D341Med (cell line): ENCODE results near the gene MRPS16.

Experiments used
- DNase-seq: peaks from one replicate; pipeline ENCODE4 v3.0.0; 2012; ENCODE audit warnings: low spot score

The MRPS16 gene

GRCh38 chr10:73239908-73240307 lies 12.5 kb downstream of the MRPS16 start:
- no peak for DNase-seq

GRCh38 chr10:73238990-73239566 lies 13.4 kb downstream of the MRPS16 start:
- no peak for DNase-seq

GRCh38 chr10:73234695-73235094 lies 17.7 kb downstream of the MRPS16 start:
- no peak for DNase-seq

- no peak for DNase-seq
Observed at GRCh38 chr10:73233883-73234282, 18.6 kb downstream of the MRPS16 start.

GRCh38 chr10:73232887-73233286 lies 19.6 kb downstream of the MRPS16 start:
- peak; percentile 28 for DNase-seq

- no peak for DNase-seq
Observed at GRCh38 chr10:73229567-73229966, 22.9 kb downstream of the MRPS16 start.

GRCh38 chr10:73228247-73228646 lies 24.2 kb downstream of the MRPS16 start:
- no peak for DNase-seq

DNA sequence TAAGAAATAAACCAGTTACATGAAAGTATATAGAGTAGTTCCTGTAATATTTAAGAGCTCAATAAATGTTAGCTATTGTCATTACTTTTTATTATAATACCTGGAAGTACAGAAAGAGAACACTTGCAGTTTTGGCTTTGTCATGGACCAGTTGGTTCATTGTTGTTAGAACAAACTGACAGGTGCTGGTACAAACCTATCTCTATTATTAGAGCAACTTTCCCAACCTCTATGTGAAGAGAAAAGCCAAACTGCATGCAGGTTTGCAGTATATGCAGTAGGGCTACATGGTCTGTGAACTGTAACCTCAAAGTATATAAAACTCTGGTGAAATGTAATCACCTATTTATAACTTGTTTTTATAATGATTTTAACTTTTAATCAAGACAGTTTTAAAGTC lies 25.8 kb downstream of the MRPS16 start:
- DNase-seq: no peak

- no peak for DNase-seq
Observed at GRCh38 chr10:73225518-73225917, 26.9 kb downstream of the MRPS16 start.

GRCh38 chr10:73220989-73221388 lies 31.5 kb downstream of the MRPS16 start:
- no peak for DNase-seq

DNA sequence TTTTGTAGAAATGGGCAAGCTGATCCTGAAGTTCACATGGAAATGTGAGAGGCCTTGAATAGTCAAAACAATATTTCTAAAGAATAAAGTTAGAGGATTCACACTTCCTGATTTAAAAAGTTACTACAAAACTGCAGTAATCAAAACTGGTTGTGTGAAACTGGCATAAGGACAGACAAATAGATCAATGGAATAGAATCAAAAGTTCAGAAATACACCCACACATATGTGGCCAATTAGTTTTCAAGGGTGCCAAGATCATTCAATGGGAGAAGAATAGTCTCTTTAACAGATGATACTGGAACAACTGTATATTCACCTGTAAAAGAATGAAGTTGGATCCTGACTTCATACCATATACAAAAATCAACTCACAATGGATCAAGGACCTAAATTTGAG lies 33.1 kb downstream of the MRPS16 start:
- DNase-seq: no peak

- DNase-seq: peak; percentile 39
Observed at GRCh38 chr10:73218431-73219191, 33.8 kb downstream of the MRPS16 start.

DNA sequence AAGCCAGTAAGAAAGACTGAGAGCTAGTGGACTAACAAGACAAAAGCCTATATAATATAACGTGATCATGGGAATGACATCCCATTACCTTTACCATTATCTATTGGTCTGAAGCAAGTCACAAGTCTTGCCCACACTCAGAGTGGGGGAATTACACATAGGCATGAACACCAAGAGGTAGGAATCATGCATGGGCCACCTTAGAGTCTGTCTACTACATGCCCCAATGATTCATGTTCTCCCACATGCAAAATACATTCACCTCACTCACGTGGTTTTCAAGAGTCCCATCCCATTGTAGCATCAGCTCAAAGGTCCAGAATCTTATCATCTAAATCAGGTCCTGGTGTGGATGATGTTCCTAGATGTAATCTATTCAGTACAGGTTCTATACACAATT lies 34.8 kb downstream of the MRPS16 start:
- DNase-seq: no peak

DNA sequence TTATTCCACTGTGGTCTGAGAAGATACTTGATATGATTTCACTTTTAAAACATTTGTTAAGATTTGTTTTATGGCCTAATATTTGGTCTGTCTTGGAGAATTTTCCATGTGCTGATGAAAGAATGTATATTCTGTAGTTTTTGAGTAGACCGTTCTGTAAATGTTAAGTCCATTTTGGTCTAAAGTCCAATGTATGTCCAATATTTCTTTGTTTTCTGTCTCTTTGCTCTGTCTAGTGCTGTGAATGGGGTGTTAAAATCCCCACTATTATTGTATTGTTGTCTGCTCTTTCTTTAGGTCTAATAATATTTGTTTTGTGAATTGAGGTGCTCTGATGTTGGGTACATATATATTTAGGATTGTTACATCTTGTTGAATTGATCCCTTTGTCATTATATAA lies 36.7 kb downstream of the MRPS16 start:
- no peak for DNase-seq

- DNase-seq: no peak
Observed at GRCh38 chr10:73211106-73211811, 41.2 kb downstream of the MRPS16 start.

DNA sequence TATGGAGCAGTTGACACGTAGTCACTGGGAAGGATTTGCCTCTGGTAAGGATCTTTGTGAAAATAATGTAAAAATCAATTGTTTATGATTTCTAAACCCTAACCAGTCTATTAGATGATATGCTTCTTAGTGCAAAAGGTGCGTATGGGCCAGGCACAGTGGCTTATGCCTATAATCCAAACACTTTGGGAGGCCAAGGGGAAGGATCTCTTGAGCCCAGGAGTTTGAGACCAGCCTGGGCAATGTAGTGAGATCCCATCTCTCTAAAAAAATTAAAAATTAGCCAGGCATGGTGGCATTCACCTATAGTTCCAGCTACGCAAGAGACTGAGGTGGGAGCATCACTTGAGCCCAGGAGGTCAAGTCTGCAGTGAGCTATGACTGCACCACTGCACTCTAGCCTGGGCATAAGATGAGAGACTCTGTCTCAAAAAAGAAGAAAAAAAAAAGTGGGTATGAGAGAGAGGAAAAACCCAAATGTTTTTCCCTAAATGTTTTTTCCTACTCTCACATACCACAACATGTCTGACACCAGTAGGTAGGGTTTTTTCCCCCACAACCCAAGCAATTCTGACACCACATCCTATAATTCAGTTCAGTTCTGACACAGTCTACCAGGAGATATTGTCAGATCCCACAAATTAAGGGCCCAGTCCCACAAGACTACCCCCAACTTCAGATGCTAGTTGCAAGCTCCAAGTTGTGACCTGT lies 41.9 kb downstream of the MRPS16 start:
- no peak for DNase-seq

- DNase-seq: no peak
Observed at GRCh38 chr10:73209705-73210104, 42.7 kb downstream of the MRPS16 start.

DNA sequence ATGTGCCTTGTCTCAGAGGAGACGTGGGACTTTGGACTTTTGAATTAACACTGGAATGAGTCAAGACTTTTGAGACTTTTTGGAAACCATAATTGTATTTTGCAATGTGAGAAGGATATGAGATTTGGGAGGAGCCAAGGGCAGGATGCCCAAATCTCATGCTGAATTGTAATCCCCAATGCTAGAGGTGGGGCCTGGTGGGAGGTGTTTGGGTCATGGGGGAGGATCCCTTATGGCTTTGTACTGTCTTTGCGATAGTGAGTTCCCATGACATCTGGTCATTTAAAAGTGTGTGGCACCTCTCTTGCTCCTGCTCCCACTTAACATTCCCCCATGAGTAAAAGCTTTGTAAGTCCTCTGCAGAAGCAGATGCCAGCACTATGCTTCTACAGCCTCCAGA lies 44.6 kb downstream of the MRPS16 start:
- DNase-seq: no peak

DNA sequence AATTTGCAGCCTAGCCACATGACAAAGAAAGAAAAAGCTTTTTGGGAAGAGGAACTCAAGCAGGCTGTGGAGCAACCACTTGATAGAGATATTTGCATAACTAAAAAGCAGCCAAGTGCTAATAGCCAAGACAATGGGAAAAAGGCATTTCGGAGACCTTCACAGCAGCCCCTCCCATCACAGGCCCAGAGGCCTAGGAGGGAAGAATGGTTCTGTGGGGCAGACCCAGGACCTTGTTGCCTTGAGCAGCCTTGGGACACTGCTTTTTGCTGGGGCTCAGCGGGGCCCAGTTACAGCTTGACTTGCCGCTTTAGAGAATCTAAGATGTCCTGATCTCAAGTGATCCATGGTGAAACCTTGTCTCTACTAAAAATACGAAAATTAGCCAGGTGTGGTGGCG lies 46.1 kb downstream of the MRPS16 start:
- DNase-seq: no peak

DNA sequence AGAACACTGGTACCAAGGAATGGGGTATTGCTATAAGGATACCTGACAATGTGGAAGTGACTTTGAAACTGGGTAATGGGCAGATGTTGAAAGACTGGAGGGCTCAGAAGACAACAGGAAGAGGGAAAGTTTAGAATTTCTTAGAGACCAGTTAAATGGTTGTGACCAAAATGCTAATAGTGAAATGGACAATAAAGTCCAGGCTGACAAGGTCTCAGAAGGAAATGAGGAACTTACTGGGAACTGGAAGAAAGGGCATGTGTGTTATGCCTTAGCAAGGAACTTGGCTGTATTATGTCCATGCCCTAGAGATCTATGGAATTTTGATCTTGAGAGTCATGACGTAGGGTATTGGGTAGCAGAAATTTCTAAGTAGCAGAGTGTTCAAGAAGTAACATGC lies 46.6 kb downstream of the MRPS16 start:
- DNase-seq: no peak

DNA sequence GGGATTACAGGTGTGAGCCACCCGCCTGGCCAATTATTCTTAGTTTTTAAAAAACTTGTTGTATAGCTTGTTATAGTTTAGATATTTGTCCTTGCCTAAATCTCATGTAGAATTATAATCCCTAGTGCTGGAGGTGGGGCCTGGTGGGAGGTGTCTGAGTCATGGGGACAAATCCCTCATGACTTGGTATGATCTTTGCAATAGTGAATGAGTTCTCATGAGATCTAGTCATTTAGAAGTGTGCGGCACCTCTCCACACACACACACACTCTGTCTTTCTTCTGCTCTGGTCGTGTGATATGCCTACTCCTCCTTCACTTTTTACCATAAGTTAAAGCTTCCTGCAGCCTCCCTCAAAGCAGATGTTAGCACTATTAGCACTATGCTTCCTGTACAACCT lies 47.4 kb downstream of the MRPS16 start:
- DNase-seq: no peak
